GM19025 (cell line): ENCODE measurements around the gene MOV10L1.
"Not testable (repeated sequence)": the region's sequence is repeated elsewhere in the genome, so short reads cannot be mapped to it uniquely, and the experiment has no call there.

ENCODE experiments used
- ATAC-seq: cut with Tn5 transposase; IDR thresholded peaks from one replicate; pipeline ENCODE4 v1.9.1; 2021; ENCODE audit warnings: mild to moderate bottlenecking, low read depth, moderate library complexity; ENCODE audit not compliant: unreplicated experiment

MOV10L1 gene

DNA sequence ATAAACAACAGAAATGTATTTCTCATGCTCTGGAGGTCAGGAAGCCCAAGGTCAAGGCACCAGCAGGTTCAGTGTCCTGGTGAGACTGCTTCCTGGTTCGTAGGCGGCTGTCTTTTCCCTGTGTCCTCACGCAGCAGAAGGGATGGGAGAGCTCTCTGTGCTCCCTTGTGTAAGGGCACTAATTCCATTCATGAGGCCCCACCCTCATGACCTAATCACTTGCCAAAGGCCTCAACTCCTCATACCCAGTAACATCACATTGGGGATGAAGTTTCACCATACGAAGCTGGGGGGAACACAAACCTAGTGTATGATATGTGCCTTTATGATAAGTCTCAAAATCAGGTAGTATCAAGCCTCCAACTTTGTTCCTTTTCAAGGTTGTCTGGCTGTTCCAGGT lies 42.1 kb downstream of the MOV10L1 start:
- ATAC-seq, result no peak

DNA sequence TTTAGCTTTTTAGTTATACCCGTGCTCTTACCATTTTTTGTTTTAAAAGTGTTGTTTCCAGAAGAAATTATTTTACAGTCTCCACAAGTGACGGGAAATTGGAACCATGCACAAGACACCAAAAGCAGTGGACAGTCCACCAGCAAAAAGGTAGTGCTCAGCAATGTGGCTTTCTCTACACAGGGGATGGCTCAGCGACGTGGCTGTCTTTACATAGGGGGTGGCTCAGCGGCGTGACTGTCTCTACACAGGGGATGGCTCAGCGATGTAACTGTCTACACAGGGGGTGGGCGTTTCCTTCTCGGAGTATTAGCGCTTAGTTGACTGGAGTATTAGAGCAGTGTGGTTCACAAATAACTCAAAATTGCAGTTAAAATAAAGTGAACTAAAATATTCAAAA lies 44.7 kb downstream of the MOV10L1 start:
- ATAC-seq, result no peak

DNA sequence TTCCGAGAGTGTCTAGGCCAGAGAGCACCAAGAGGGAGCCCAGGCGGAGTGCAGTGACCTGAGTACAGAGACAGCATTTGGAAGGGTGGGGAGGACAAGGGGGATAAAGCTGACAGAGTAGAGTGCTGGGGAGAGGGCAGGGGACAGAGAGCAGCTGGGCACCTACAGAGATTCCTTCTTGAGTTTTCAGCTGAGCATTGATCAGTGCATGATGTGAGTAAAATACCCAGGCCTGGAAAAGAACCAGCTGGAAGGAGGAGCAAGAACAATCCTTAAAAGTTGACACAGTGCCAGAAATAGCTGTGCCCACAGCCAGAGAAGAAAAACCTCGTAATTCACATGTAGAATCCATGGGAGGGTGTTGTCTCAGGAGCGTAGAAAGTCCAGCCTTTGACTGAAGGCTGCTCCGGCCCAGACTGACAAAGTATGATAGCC lies 46.8 kb downstream of the MOV10L1 start:
- no peak for ATAC-seq

DNA sequence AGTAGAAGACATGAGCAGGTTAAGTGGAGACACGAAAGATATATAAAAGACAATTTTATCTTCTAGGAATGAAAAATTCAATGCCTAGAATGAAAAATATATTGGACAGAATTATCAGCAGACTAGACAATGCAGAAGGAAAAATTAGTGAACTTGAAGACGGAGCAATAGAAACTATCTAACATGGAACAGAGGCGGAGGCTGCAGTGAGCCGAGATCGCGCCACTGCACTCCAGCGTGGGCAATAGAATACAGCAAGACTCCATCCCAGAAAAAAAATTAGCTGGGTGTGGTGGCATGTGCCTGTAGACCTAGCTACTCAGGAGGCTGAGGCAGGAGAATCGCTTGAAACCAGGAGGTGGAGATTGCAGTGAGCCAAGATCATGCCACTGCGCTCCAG lies 47.5 kb downstream of the MOV10L1 start:
- not testable (repeated sequence) for ATAC-seq

DNA sequence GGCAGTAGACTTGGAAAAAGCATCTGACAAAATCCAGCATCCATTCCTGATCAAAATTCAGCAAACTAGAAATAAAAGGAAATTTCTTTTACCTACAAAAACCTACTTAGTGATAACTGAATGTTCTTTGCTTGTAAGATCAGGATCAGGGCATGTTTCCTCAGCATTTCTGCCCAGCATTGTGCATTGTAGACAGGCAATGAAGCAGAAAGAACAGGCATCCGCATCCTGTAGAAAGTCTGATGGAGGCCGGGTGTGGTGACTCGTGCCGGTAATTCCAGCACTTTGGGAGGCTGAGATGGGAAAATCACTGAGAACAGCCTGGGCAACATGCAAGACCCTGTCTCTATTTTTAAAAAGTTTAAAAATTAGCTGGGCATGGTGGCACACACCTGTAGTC lies 48.2 kb downstream of the MOV10L1 start:
- no peak for ATAC-seq

DNA sequence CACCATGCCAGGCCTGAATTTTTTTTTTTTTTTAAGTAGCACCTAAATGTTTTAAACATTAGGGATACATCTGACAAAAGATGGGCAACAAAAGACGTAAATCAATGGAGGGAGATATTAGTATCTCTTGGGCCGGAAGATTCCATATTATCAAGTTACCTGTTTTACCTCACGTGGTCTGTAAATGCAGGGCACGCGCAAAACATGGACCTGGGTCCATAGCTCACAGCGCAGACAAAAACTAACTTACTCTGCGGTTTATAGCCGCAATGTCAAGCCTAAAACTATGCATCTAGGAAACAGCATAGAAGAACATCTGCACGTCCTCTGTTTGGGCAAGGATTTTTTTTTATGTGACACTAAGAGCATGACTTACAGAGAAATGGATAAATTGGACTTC lies 49.2 kb downstream of the MOV10L1 start:
- ATAC-seq, result no peak

DNA sequence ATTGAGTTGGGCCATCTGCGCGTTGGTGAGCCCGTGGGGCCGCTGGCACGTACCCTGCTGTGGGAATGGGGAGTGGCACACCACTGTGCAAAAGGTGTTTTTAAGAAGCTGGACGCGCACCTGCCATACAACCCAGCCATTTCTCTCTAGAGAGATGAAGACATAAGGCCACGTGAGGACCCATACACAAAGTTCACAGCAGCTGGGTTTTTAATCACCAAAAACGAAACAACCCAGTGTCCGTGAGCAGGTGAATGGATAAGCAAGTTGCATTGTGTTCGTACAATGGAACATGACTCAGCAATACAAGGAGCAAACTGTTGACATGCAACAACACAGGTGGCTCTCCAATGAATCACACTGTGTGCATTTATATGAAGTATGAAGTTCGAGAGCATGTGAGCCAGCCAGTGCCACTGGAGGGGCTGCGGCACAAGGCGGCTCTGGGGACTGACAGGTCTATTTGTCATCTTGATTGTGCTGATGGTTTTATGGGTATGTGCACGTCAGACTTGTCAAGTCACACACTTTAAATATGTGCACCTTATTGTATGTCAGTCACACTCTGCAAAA lies 50.1 kb downstream of the MOV10L1 start:
- no peak for ATAC-seq

DNA sequence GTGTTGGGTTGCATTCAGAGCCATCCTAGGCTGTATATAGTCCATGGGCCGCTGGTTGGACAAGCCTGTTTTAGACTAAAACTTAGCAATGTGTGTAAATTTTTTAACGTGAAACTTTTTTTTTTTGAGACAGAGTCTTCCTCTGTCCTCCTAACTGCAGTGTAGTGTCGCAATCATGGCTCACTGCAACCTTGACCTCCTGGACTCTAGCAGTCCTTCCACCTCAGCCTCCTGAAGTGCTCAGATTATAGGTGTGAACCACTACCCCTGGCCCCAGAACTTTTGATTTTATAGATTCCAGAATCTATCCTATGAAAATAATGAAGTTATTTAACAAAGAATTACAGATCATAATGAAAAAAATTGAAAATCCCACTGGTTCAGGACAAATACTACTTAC lies 50.8 kb downstream of the MOV10L1 start:
- ATAC-seq, result no peak

DNA sequence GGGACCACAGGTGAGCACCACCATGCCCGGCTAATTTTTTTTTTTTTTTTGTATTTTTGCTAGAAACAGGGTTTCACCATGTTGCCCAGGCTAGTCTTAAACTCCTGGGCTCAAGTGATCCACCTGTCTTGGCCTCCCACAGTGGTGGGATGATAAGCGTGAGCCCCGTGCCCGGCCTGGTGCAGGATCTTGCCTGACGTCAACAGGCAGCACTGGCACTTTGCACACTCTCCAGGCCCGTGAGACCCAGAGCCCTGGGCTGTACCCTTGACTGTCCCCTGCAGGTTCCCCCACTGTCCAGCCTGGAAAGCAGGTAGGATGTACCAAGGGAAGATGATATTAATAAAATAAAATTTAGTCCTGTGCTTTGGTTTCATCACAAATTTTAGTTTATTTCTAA lies 51.7 kb downstream of the MOV10L1 start:
- no peak for ATAC-seq

DNA sequence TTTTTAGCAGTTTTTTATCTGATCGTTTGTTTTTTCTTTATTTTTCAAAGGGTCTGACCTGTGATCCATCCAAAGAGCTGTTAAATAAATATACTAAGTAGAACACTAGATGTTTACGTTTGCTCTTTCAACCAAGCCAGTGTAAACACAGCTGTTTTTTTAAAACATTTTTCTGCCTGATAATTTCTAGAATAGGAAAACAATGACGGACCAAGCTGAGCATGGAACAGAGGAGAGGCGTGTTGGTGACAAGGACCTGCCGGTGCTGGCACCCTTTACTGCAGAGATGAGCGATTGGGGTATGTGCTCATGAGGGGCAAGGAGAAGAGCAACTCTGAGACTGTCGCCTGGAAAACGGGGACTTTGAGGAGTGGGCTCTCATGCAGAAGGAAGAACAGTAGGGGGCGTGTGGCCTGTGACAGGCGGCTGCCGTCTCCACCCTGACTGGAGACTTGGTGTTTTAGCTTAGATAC lies 52.1 kb downstream of the MOV10L1 start:
- no peak for ATAC-seq

DNA sequence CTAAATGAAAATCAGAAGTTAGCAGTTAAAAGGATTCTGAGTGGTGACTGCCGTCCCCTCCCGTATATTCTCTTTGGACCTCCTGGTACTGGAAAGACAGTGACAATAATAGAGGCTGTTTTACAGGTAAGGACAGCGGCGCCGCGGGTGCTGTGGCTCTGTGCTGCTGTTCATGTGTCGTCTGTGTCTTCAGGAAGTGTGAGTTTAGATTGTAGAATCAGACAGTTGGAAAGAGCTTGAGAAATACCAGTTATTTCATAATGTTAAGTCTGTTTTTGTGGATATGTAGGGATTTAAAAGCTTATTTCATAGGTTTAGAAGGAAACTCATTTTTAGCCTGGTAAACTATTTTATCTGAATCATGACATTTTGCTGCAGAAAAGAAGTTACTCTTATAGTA lies 53.3 kb downstream of the MOV10L1 start:
- no peak for ATAC-seq

DNA sequence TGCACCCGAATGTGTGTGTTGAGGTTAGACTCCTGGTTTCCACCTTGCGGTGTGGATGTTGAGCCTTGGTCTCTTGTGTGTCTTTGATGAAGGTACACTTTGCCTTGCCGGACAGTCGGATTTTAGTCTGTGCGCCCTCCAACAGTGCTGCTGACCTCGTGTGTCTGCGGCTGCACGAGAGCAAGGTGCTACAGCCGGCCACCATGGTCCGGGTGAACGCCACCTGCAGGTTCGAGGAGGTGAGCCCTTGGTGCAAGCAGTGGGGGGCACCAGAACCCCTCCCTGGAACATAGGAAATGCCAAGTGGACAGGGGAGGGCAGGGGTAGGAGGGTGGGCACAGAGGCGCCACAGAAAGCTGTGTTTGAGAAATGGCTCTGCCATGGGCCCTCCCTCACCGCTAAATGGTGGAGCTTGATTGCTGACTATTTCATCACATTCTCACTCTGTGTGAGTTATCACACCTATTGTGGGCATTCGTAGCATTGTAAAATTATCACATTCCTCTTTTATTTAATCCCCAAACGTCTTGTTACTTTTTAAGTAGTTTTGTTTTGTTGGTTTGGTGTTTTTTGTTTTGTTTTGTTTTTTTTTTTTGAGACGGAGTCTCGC lies 54.3 kb downstream of the MOV10L1 start:
- ATAC-seq, result no peak

DNA sequence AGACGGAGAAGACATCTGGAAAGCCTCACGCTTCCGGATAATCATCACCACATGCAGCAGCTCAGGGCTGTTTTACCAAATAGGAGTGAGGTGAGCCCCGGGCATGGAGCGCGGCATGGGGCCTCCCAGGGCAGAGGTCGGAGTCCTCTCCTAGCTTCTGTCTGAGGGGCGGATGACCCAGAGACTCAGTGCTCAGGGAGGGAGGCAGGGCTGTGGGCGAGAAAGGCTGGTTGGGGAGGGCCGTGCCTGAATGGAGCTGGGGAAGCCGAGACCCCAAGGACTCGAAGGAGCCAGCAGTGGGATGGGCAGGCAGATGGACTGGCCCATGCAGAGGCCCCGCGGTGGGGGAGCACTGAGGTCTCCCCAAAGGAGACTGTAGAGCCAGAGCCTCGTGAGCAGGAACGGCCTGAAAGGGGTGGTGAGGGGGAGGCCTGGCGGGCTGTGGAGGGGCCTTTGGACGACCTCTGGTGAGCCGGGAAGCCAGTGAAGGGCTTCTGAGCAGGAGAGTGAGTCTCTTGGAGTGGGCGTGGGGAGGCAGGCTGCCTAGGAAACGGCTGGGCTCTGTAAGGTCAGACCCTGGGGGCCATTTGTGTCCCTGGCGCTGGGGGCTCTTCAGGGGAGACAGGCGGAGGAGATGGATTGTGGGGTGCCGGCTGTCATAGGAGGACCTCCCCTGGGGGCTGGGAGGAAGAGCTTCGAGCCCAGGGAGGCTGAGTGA lies 56.1 kb downstream of the MOV10L1 start:
- no peak for ATAC-seq

DNA sequence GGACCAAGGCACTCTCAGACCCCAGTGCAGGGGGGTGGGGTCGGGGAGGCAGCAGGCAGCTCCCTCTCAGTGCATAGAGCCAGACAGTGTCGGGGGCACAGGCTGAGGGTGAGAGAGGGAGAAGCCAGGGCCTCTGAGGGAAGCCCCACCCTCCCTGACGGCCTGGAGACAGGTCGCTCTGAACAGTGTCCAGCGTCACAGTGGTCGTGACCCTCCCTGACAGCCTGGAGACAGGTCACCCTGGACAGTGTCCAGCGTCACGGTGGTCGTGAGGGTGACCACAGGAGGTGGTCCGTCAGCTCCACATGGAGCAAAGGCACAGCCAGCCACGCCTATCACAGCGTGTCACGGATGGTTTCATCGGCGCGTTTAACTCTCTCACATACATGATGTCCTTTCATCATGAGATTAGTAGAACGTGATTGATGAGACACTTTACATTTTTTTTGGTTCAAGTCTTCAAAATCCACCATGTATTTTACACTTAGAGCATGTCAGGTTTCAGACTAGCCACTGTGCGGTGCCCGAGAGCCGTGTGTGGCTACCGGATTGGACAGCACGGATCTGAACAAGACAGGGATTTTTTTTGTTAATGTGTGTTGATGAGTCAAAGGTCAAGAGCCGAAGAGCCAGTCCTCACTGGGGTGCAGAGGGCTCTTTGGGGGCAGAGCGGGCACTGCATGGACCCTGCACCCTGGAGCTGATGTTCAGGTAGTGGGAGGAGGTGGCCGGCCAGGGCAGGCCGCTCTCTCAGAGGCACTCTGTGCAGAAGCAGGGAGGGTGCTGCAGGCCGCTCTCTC lies 56.8 kb downstream of the MOV10L1 start:
- ATAC-seq, result no peak

DNA sequence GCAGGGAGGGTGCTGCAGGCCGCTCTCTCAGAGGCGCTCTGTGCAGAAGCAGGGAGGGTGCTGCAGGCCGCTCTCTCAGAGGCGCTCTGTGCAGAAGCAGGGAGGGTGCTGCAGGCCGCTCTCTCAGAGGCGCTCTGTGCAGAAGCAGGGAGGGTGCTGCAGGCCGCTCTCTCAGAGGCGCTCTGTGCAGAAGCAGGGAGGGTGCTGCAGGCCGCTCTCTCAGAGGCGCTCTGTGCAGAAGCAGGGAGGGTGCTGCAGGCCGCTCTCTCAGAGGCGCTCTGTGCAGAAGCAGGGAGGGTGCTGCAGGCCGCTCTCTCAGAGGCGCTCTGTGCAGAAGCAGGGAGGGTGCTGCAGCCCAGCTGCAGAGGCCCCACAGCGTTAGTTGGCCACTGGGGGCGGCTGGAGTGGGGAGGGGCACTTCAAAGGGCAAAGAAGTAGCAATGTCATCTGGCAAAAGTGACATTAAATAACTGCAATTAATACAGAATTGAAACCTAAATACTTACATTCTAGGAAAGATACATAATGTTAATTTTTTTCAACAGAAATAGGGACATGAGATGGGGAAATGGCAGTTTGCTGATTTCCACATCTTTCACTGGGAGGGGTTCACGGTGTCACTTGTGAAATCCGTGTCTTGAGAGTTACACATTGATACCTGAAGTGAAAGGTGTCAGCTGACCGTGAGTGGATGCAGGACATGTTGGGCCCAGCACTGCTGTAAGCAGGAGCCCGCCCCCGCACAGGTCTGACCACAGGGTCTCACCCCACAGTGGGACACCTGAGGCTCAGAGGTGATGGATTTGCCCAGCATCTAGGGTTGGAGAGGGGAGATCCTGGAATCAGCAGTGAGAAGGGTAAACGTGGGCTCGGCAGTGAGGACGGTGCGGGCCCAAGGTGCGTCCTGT lies 57.7 kb downstream of the MOV10L1 start:
- ATAC-seq, result not testable (repeated sequence)

DNA sequence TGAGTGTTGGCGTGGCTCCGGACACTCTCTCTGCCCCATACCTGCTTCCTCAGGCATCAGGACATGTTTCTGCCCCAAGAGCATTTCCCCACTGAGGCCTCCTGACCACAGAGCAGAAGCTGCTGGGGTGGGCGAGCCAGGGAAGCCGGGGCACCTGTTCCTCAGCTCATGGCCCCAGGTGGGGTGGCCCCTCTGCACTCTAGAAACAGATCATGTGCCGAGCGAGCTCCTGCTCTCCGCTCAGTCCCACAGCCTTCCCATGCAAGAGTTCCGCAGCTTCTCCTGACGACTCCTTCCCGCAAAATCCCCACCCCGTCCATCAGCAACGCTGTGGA lies 58.3 kb downstream of the MOV10L1 start:
- no peak for ATAC-seq

DNA sequence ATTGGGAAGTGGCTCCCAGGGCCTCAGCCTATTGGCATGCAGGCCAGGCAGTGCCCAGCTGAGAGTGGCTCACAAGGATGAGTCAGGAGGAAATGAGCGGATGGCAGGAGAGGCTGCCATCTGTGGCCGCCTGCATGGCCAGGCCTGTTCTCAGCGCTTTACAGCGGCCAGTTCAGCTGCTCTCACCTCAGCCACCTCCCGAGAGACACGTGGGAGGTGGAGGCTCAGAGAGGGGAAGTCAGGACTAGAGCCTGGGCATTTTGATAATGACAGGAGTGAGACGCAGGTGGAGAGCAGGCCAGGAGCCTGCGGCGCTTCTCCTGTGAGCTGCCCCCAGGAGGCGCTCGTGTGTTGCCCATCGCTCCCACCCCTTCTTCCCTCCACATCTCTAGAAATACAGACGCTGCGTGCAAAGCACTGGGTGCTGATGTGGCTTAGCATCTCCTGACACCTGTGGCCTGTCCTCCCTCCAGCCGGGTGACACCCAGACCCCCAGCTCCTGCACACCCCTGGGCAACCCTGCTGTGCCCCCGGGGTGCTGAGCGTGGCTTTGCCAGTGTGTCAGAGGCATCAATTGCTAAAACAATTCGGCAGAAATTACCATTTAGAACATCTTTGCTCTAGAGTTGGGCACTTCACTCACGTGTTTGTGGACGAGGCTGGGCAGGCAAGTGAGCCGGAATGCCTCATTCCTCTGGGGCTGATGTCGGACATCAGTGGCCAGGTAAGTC lies 59.4 kb downstream of the MOV10L1 start:
- ATAC-seq, result no peak

DNA sequence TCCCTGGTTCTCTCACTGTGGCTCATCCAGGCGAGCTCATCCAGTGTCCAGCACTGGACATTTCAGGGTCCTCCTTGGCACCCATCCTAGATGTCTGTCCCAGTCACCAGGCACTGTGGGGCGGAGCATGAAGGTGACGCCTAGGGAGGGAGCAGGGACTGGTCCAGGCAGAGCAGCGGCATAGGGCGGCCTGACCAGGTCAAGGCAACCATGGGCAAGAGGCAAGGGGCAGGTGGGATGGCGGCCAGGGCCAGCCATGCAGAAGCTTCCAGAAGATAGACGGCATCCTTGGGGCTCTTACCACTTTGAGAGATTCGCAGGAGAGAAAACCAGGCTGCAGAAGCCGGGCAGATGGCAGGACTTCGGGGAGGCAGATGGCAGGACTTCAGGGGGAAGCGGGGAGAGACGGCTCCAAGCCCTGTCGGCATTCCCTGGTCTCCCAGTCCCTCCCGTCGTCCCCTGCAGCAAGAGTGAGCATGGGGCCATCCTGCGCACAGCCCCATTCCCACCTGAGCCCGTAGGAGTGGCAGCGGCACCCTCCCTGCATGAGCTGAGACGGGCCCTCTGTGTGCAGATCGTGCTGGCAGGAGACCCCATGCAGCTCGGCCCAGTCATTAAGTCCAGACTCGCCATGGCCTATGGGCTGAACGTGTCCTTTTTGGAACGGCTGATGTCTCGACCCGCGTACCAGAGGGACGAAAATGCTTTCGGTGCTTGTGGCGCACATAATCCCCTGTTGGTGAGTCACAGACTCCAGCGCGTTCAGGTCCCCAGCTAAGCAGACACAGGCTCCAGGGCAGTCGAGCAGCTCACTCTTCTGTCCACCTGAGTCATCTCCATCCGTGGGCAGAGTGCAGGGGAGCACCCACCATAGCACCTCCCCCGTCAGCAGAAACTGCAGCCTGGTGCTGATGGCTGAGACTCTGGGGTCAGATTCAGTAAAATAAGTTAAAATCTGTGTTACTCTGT lies 60.6 kb downstream of the MOV10L1 start:
- no peak for ATAC-seq
